Activated naive CD4-positive, alpha-beta T cell treated with anti-CD3 and anti-CD28 coated beads, Interleukin-2, amount 50 U/mL, for 72 hours (primary cell): ENCODE data around the gene TNPO3. TPM values are rescaled to one million over a fixed set of nuclear protein-coding genes. Genes with fewer than 3 reads are reported as not detected.

Experiments used
- total RNA-seq, 2 donors: library from RNA; stranded (reverse); gene quantifications; one replicate each; pipeline ENCODE4 v1.2.3, GENCODE V29; 2022

Gene TNPO3
- total RNA-seq, 2 donors from 2014 or later: 60.4 to 67.3 TPM

Other genes with a start within 250 kb of the TNPO3 start
- under 1 TPM; 0.02 to 0.14 TPM for gene FLNC, start 224.7 kb downstream of the TNPO3 start, total RNA-seq
- gene ATP6V1F, start 192.3 kb downstream of the TNPO3 start, total RNA-seq: 100 to 1,000 TPM; 104 to 113 TPM
- gene KCP, start 144.4 kb downstream of the TNPO3 start, total RNA-seq: under 1 TPM; 0.16 TPM
- 1 to 10 TPM; 6.1 to 9.7 TPM for gene IRF5, start 117.2 kb downstream of the TNPO3 start, total RNA-seq
- 1 to 10 TPM; 4.2 to 8.1 TPM for gene TSPAN33, start 89.6 kb upstream of the TNPO3 start, total RNA-seq
- gene SMO, start 133.5 kb upstream of the TNPO3 start, total RNA-seq: under 1 TPM; 0.07 to 0.84 TPM
- 10 to 100 TPM; 14.3 to 51.9 TPM for gene AHCYL2, start 169.9 kb upstream of the TNPO3 start, total RNA-seq